ENCODE measurements around the gene IPCEF1. TPM values are rescaled to one million over a fixed set of nuclear protein-coding genes. Genes with fewer than 3 reads are reported as not detected.

IPCEF1 gene
- total RNA-seq, 2 experiments from 2014 or later, result 23.6 to 24.3 TPM

GRCh38 chr6:154138793-154139192 is 217.8 kb downstream of the IPCEF1 start:
- Mint-ChIP-seq H3K27ac (no peak overlapping the region), H3K4me1 (ENCODE audit: low read depth) (peaks cover 4% of the 10 kb centered on the region), H3K4me3 (no peak overlapping the region), H3K36me3 (ENCODE audit: low read depth) (no peaks in the 10 kb centered on the region), H3K9me3 (no peaks in the 10 kb centered on the region), H3K27me3 (peaks cover 3% of the 10 kb centered on the region)
- intact Hi-C loops (cut with micrococcal nuclease), result no loop called here
- DNase-seq (no peak), ATAC-seq (no peak)
- ChIA-PET POLR2A (interaction anchor here (0.6 kb wide), 1 partner anchor 162 kb away, joined by 3 read pairs; no protein-coding TSS in a partner anchor), CTCF (interaction anchor here (3.4 kb wide), 1 partner anchor 15 kb away, joined by 13 read pairs; no protein-coding TSS in a partner anchor)
- no peak for TF ChIP-seq CTCF (IDR thresholded peaks at IDR 0.05)

DNA sequence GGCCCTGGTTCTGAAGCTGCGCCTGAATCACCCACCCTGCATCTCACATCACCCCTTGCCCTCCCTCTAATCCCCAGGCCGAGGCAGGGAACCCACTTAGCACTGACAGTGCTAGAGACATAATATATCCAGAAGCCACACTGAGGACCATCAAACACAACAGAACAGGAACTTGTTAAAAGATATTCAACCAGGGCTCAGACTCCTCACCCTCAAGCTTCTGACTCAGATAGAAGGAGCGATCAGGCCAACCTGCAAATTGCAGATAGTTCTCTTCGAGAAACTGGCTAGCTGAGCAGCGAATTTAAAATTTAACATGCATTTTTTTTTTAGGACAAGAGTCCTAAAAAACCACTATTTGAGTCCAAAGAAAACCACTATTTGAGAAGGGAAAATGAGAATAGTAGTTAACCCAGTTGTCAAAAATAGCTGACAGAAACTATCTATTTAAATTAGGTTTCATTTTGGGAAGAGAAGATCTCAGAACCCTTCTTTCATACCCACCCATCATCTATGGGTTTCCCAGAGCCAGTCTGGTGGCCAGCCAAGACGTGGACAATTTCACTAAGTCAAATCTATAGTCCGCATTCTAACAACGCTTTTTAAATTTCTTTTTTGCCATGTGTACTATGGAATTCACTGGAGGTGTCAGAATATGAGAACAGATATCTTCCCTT is 222.0 kb downstream of the IPCEF1 start:
- TF ChIP-seq CTCF (IDR thresholded peaks at IDR 0.05), result no peak
- Mint-ChIP-seq H3K27me3 (no peaks in the 10 kb centered on the region), H3K4me3 (no peak overlapping the region), H3K4me1 (ENCODE audit: low read depth) (peaks cover under 1% of the 10 kb centered on the region), H3K27ac (no peak overlapping the region), H3K9me3 (no peaks in the 10 kb centered on the region), H3K36me3 (ENCODE audit: low read depth) (no peaks in the 10 kb centered on the region)
- no peak for ATAC-seq
- ChIA-PET CTCF (interaction anchor here (1.3 kb wide), 1 partner anchor 143 kb away, joined by 3 read pairs; no protein-coding TSS in a partner anchor), POLR2A (no interaction called here)
- intact Hi-C loops (cut with micrococcal nuclease), result no loop called here
- no peak for DNase-seq

DNA sequence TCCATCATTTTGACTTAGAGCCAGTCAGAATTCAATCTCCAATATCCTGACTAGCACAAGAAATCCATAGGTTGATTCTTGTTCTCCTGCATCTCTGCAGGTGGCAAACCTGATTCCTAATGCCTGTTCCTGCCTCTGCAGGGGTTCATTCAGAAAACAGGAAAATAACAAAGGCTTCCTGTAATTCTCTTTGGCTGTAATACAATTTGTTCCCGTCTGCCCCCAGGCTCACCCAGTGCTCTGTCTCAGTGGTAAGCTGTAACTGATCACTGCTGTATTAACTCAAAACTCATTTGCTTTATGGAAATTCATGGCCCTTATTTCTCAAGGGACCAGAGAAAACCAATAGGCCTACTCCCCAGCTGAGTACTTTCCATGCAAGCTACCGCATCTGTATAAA is 228.9 kb downstream of the IPCEF1 start:
- ChIA-PET POLR2A (no interaction called here), CTCF (no interaction called here)
- Mint-ChIP-seq H3K27me3 (no peaks in the 10 kb centered on the region), H3K9me3 (no peaks in the 10 kb centered on the region), H3K36me3 (ENCODE audit: low read depth) (no peaks in the 10 kb centered on the region), H3K27ac (no peak overlapping the region), H3K4me3 (no peak overlapping the region), H3K4me1 (ENCODE audit: low read depth) (peaks cover 3% of the 10 kb centered on the region)
- intact Hi-C loops (cut with micrococcal nuclease), result no loop called here
- DNase-seq, result no peak
- ATAC-seq, result no peak
- no peak for TF ChIP-seq CTCF (IDR thresholded peaks at IDR 0.05)

DNA sequence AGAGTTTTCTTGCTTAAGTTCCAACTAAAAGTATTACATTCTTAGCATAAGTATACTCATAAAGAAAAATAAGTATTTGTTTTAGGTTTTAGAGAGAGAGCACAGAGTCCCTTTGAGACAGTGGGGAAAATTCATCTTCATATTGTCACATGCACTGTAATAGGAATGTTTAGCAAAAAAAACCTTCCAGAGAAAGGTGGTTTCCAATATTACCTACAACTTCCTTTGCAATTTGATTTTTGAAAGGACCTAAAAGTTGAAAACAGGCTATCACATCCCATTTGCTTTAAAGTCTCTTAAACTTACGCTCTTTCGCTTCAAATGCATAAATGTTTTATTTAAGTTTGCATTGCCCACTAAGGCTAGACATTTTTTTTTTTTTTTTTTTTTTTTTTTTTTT is 231.2 kb downstream of the IPCEF1 start:
- TF ChIP-seq CTCF (IDR thresholded peaks at IDR 0.05), result no peak
- Mint-ChIP-seq H3K9me3 (no peaks in the 10 kb centered on the region), H3K4me3 (no peak overlapping the region), H3K36me3 (ENCODE audit: low read depth) (no peaks in the 10 kb centered on the region), H3K27me3 (peaks cover 2% of the 10 kb centered on the region), H3K4me1 (ENCODE audit: low read depth) (peaks cover 3% of the 10 kb centered on the region), H3K27ac (no peak overlapping the region)
- DNase-seq (no peak), ATAC-seq (no peak)
- ChIA-PET CTCF (interaction anchor here (1.2 kb wide), 1 partner anchor 29 kb away, joined by 3 read pairs; no protein-coding TSS in a partner anchor), POLR2A (interaction anchor here (0.6 kb wide), 1 partner anchor 316 kb away, joined by 3 read pairs; no protein-coding TSS in a partner anchor)
- intact Hi-C loops (cut with micrococcal nuclease), result no loop called here

- TF ChIP-seq CTCF (IDR thresholded peaks at IDR 0.05), result no peak
- CTCF ChIA-PET, result no interaction called here
Measured at GRCh38 chr6:154123155-154123956, 233.2 kb downstream of the IPCEF1 start.

More at GRCh38 chr6:154123155-154123956, 233.2 kb downstream of the IPCEF1 start:
- Mint-ChIP-seq H3K27me3 (peaks cover 4% of the 10 kb centered on the region), H3K4me3 (no peak overlapping the region), H3K27ac (no peak overlapping the region), H3K4me1 (ENCODE audit: low read depth) (peaks cover 3% of the 10 kb centered on the region), H3K9me3 (no peaks in the 10 kb centered on the region), H3K36me3 (ENCODE audit: low read depth) (no peaks in the 10 kb centered on the region)
- intact Hi-C loops (cut with micrococcal nuclease), result no loop called here
- ATAC-seq (no peak), DNase-seq (no peak)
- POLR2A ChIA-PET, result no interaction called here

All from activated CD8-positive, alpha-beta T cell treated with anti-CD3 and anti-CD28 coated beads for 36 hours (primary cell).